IMR-90 (cell line): Measurements from ENCODE around the gene SUN1. TPM values are rescaled to one million over a fixed set of nuclear protein-coding genes. Genes with fewer than 3 reads are reported as not detected.

Experiments used
- ATAC-seq: fragments of 200-7000 bp; cut with Tn5 transposase; 2 replicates; pipeline ENCODE4 v1.9.1; 2020; ENCODE audit warnings: low read depth, mild to moderate bottlenecking, moderate library complexity
- BruUV-seq: library from RNA; stranded (reverse); fragments of 400-500 nt; replicated peaks from 2 replicates; lab custom pipeline; 2021; lab: Mats Ljungman, UMichigan
- CTCF ChIA-PET: fragments of 300-600 bp; formaldehyde crosslinking; extraction: SDS; loops from one replicate; lab custom pipeline; 2021; ENCODE audit warnings: antibody characterized with exemption; lab: Yijun Ruan, JAX
- POLR2A ChIA-PET: fragments of 300-600 bp; sonication (Branson Sonifier 250); formaldehyde crosslinking; loops from one replicate; lab custom pipeline; 2022; ENCODE audit warnings: antibody characterized with exemption; ENCODE audit not compliant: unreplicated experiment; lab: Charles Lee
- DNase-seq: peaks from one replicate; pipeline ENCODE4 v3.0.0; 2013
- H2AFZ ChIP-seq: replicated peaks from 2 replicates; pipeline ENCODE3; 2013; ENCODE audit warnings: low read length, mild to moderate bottlenecking; ENCODE audit not compliant: poor library complexity
- H2AK5ac ChIP-seq: 2 replicates; pipeline ENCODE4 v1.6.1; 2013; ENCODE audit warnings: low read depth, low read length, inconsistent platforms
- H2AK9ac ChIP-seq: replicated peaks from 2 replicates; pipeline ENCODE3; 2013; ENCODE audit warnings: mild to moderate bottlenecking, low read depth, low read length, moderate library complexity; ENCODE audit not compliant: poor library complexity
- H2BK120ac ChIP-seq: 2 replicates; pipeline ENCODE4 v1.6.1; 2013; ENCODE audit warnings: low read depth, low read length, inconsistent platforms
- H2BK15ac ChIP-seq: 3 replicates; pipeline ENCODE4 v1.6.1; 2013; ENCODE audit warnings: low read depth, low read length, inconsistent platforms
- H2BK20ac ChIP-seq: 2 replicates; pipeline ENCODE4 v1.6.1; 2013; ENCODE audit warnings: low read depth, mild to moderate bottlenecking, inconsistent platforms, low read length, moderate library complexity
- H2BK5ac ChIP-seq: 2 replicates; pipeline ENCODE4 v1.6.1; 2013; ENCODE audit warnings: mild to moderate bottlenecking, low read depth, low read length, inconsistent platforms; ENCODE audit not compliant: poor library complexity, severe bottlenecking
- H3K14ac ChIP-seq: replicated peaks from 2 replicates; pipeline ENCODE4 v1.6.1; 2013; ENCODE audit warnings: low read depth, low read length, inconsistent platforms
- H3K18ac ChIP-seq: 2 replicates; pipeline ENCODE4 v1.6.1; 2013; ENCODE audit warnings: low read depth, low read length, control low read depth
- H3K23ac ChIP-seq: 2 replicates; pipeline ENCODE4 v1.6.1; 2013; ENCODE audit warnings: low read depth, low read length, inconsistent platforms
- H3K27ac ChIP-seq: 2 replicates; pipeline ENCODE4 v1.5.1; 2013; ENCODE audit warnings: mild to moderate bottlenecking, control low read depth, low read length; ENCODE audit not compliant: insufficient read depth
- H3K27me3 ChIP-seq: 2 replicates; pipeline ENCODE4 v1.6.1; 2013; ENCODE audit warnings: low read length; ENCODE audit not compliant: control insufficient read depth, insufficient read depth
- H3K36me3 ChIP-seq: 2 replicates; pipeline ENCODE4 v1.6.1; 2013; ENCODE audit warnings: low read length, mixed read lengths; ENCODE audit not compliant: control insufficient read depth, insufficient read depth
- H3K4ac ChIP-seq: 2 replicates; pipeline ENCODE4 v1.6.1; 2013; ENCODE audit warnings: low read depth, low read length, inconsistent platforms
- H3K4me1 ChIP-seq: 2 replicates; pipeline ENCODE4 v1.6.1; 2013; ENCODE audit warnings: low read length, mixed read lengths; ENCODE audit not compliant: control insufficient read depth, insufficient read depth
- H3K4me2 ChIP-seq: 2 replicates; pipeline ENCODE4 v1.6.1; 2013; ENCODE audit warnings: low read depth, mild to moderate bottlenecking, control low read depth, low read length, moderate library complexity
- H3K4me3 ChIP-seq: 2 replicates; pipeline ENCODE4 v1.5.1; 2013; ENCODE audit warnings: low read depth, mild to moderate bottlenecking, control low read depth, low read length, moderate library complexity; ENCODE audit not compliant: insufficient read depth
- H3K56ac ChIP-seq: 2 replicates; pipeline ENCODE4 v1.6.1; 2013; ENCODE audit warnings: low read length, inconsistent platforms; ENCODE audit not compliant: insufficient read depth; ENCODE audit errors: extremely low read depth
- H3K79me1 ChIP-seq, 2 experiments: 2 replicates each; pipeline ENCODE4 v1.6.1; 2013; ENCODE audit warnings: low read length in 2 of 2, inconsistent platforms in 1 of 2, low read depth in 1 of 2
- H3K9ac ChIP-seq: 2 replicates; pipeline ENCODE4 v1.6.1; 2013; ENCODE audit warnings: low read depth, low read length, control low read depth
- H3K9me1 ChIP-seq: 2 replicates; pipeline ENCODE4 v1.6.1; 2013; ENCODE audit warnings: low read length, inconsistent platforms; ENCODE audit not compliant: insufficient read depth
- H3K9me3 ChIP-seq: 2 replicates; pipeline ENCODE4 v1.6.1; 2013; ENCODE audit warnings: low read length; ENCODE audit not compliant: control insufficient read depth, insufficient read depth
- H4K20me1 ChIP-seq: 2 replicates; pipeline ENCODE4 v1.6.1; 2013; ENCODE audit warnings: low read length, inconsistent platforms; ENCODE audit not compliant: insufficient read depth
- H4K5ac ChIP-seq: 2 replicates; pipeline ENCODE4 v1.6.1; 2013; ENCODE audit warnings: mild to moderate bottlenecking, low read depth, low read length, control low read depth
- H4K8ac ChIP-seq, 2 experiments: 2 replicates each; pipeline ENCODE4 v1.6.1; 2013; ENCODE audit warnings: low read depth in 2 of 2, low read length in 2 of 2, control low read depth in 1 of 2, inconsistent platforms in 1 of 2
- H4K91ac ChIP-seq: 2 replicates; pipeline ENCODE4 v1.6.1; 2013; ENCODE audit warnings: low read depth, low read length, inconsistent platforms; ENCODE audit not compliant: insufficient read depth
- CEBPB ChIP-seq: IDR thresholded peaks from 2 replicates; pipeline ENCODE4 v1.6.1; 2012; ENCODE audit warnings: low read depth, low read length, improper control_type of control experiment
- FOS ChIP-seq: fragments of 150-350 bp; IDR thresholded peaks from 2 replicates; pipeline ENCODE4 v1.6.1; 2016; ENCODE audit warnings: low read depth, low read length
- MAFK ChIP-seq: IDR thresholded peaks from 2 replicates; pipeline ENCODE4 v1.6.1; 2012; ENCODE audit warnings: low read depth, low read length, improper control_type of control experiment
- MXI1 ChIP-seq: IDR thresholded peaks from 2 replicates; pipeline ENCODE4 v1.6.1; 2012; ENCODE audit warnings: low read depth, mild to moderate bottlenecking, low read length, moderate library complexity, borderline replicate concordance
- NFE2L2 ChIP-seq: fragments of 150-350 bp; IDR thresholded peaks from 2 replicates; pipeline ENCODE4 v1.6.1; 2016; ENCODE audit warnings: low read depth, mild to moderate bottlenecking, low read length
- POLR2A ChIP-seq: IDR thresholded peaks from 2 replicates; pipeline ENCODE4 v1.6.1; 2012; ENCODE audit warnings: mild to moderate bottlenecking, low read depth, low read length
- RCOR1 ChIP-seq: IDR thresholded peaks from 2 replicates; pipeline ENCODE4 v1.6.1; 2012; ENCODE audit warnings: mild to moderate bottlenecking, low read length, improper control_type of control experiment; ENCODE audit not compliant: insufficient replicate concordance
- RFX5 ChIP-seq: IDR thresholded peaks from 2 replicates; pipeline ENCODE4 v1.8.0; 2012; ENCODE audit warnings: low read depth, mild to moderate bottlenecking, low read length, moderate library complexity
- WGBS, 2 experiments: methylation state at CpG; one replicate each; pipeline versions ENCODE4 v1.1.5 to v1.1.7; 2013; ENCODE audit warnings: missing lambda C conversion rate in 2 of 2; ENCODE audit not compliant: insufficient read length in 1 of 2; ENCODE audit errors: extremely low coverage in 2 of 2; 5-methylcytosine and 5-hydroxymethylcytosine counted together
- dilution Hi-C: fragments of 300-500 bp; cut with HindIII; formaldehyde crosslinking; loops from one replicate; pipeline ENCODE4 v1.14.3; 2018; ENCODE audit warnings: low sequenced_read_pairs; ENCODE audit not compliant: unreplicated experiment
- in situ Hi-C: fragments of 300-500 bp; cut with MboI; formaldehyde crosslinking; loops from 3 replicates; pipeline ENCODE4 v1.14.3; 2019; ENCODE audit warnings: low sequenced_read_pairs, inconsistent platforms, mixed read lengths
- intact Hi-C: fragments of 100-400 bp; cut with micrococcal nuclease; formaldehyde crosslinking; loops from 2 replicates; pipeline ENCODE4 v1.10.0; 2022
- polyA plus RNA-seq, 3 experiments: library from polyadenylated mRNA; depleted of rRNA; stranded (reverse); fragments of >200 nt; gene quantifications; 2 replicates each; pipeline ENCODE4 v1.2.3, GENCODE V29; 2012; ENCODE audit warnings: low replicate concordance in 1 of 3
- total RNA-seq: library from RNA; depleted of rRNA; stranded (reverse); fragments of >200 nt; gene quantifications from 2 replicates; pipeline ENCODE4 v1.2.3, GENCODE V29; 2012
- TF ChIP-seq, protein P1 (sequence below): conservative IDR thresholded peaks from 2 replicates; pipeline ENCODE4 v1.5.1; 2012; ENCODE audit warnings: mild to moderate bottlenecking, low read depth, low read length, improper control_type of control experiment
- TF ChIP-seq, protein P2 (sequence below): fragments of 150-350 bp; IDR thresholded peaks from 2 replicates; pipeline ENCODE4 v1.6.1; 2016; ENCODE audit warnings: low read depth, mild to moderate bottlenecking, low read length, moderate library complexity, borderline replicate concordance

SUN1 gene
- total and polyA plus RNA-seq, 2 of the 4 experiments (the other 2 are of a cell fraction), result 113 to 239 TPM

DNA sequence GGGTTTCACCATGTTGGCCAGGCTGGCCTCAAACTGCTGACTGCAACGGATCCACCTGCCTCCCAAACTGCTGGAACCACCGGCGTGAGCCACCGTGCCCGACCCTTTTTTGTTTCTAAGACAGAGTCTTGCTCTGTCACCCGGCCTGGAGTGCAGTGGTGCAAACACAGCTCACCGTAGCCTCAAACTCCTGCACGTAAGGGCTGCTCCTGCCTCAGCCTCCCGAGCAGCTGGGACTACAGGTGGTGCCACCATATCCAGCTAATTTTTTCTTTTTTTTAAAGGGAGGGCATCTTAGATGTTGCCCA lies 85.8 kb downstream of the SUN1 start:
- Histone ChIP-seq H2BK120ac (no peak overlapping the region), H3K9ac (no peak overlapping the region), H2AK5ac (no peak overlapping the region), H3K27me3 (no peaks in the 10 kb centered on the region), H3K9me1 (no peaks in the 10 kb centered on the region), H2AK9ac (no peak overlapping the region), H2AFZ (no peak overlapping the region), H3K23ac (no peak overlapping the region), H3K79me1 (no peaks in the 10 kb centered on the region), H4K8ac (no peak overlapping the region), H4K20me1 (no peaks in the 10 kb centered on the region), H3K14ac (no peak overlapping the region), H4K5ac (no peak overlapping the region), H3K36me3 (no peaks in the 10 kb centered on the region), H3K9me3 (no peaks in the 10 kb centered on the region), H3K4me1 (peaks cover under 1% of the 10 kb centered on the region; the same call in 1 of the 2 replicates), H3K18ac (no peak overlapping the region), H4K91ac (no peak overlapping the region), H3K4ac (no peak overlapping the region), H2BK15ac (no peak overlapping the region), H2BK20ac (no peak overlapping the region), H3K4me3 (no peak overlapping the region), H3K56ac (no peak overlapping the region), H3K27ac (no peak overlapping the region), H3K4me2 (no peak overlapping the region), H2BK5ac (no peak overlapping the region)
- dilution Hi-C loops, result no loop called here
- BruUV-seq, result no TSS peak
- intact Hi-C loops, result no loop called here
- in situ Hi-C loops, result no loop called here
- ATAC-seq (no peak), DNase-seq (no peak)
- 80% methylated on average over 6 of the region's 9 CpGs; no CpG with 5 or more reads in 1 of the 2 experiments for WGBS, 2 experiments
- POLR2A ChIA-PET, result no interaction called here
- CTCF ChIA-PET, result no interaction called here
- TF ChIP-seq FOS (no peak), POLR2A (no peak), RFX5 (no peak), MAFK (no peak), CEBPB (no peak), RCOR1 (no peak), NFE2L2 (no peak), MXI1 (no peak)
- TF ChIP-seq, protein P1, sequence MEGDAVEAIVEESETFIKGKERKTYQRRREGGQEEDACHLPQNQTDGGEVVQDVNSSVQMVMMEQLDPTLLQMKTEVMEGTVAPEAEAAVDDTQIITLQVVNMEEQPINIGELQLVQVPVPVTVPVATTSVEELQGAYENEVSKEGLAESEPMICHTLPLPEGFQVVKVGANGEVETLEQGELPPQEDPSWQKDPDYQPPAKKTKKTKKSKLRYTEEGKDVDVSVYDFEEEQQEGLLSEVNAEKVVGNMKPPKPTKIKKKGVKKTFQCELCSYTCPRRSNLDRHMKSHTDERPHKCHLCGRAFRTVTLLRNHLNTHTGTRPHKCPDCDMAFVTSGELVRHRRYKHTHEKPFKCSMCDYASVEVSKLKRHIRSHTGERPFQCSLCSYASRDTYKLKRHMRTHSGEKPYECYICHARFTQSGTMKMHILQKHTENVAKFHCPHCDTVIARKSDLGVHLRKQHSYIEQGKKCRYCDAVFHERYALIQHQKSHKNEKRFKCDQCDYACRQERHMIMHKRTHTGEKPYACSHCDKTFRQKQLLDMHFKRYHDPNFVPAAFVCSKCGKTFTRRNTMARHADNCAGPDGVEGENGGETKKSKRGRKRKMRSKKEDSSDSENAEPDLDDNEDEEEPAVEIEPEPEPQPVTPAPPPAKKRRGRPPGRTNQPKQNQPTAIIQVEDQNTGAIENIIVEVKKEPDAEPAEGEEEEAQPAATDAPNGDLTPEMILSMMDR, result no peak
- TF ChIP-seq, protein P2, sequence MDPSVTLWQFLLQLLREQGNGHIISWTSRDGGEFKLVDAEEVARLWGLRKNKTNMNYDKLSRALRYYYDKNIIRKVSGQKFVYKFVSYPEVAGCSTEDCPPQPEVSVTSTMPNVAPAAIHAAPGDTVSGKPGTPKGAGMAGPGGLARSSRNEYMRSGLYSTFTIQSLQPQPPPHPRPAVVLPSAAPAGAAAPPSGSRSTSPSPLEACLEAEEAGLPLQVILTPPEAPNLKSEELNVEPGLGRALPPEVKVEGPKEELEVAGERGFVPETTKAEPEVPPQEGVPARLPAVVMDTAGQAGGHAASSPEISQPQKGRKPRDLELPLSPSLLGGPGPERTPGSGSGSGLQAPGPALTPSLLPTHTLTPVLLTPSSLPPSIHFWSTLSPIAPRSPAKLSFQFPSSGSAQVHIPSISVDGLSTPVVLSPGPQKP, result no peak
